ENCODE measurements around the gene SUN5. TPM values are rescaled to one million over a fixed set of nuclear protein-coding genes. Genes with fewer than 3 reads are reported as not detected.

SUN5 gene
- total RNA-seq, 2 experiments from 2014 or later: not detected

DNA sequence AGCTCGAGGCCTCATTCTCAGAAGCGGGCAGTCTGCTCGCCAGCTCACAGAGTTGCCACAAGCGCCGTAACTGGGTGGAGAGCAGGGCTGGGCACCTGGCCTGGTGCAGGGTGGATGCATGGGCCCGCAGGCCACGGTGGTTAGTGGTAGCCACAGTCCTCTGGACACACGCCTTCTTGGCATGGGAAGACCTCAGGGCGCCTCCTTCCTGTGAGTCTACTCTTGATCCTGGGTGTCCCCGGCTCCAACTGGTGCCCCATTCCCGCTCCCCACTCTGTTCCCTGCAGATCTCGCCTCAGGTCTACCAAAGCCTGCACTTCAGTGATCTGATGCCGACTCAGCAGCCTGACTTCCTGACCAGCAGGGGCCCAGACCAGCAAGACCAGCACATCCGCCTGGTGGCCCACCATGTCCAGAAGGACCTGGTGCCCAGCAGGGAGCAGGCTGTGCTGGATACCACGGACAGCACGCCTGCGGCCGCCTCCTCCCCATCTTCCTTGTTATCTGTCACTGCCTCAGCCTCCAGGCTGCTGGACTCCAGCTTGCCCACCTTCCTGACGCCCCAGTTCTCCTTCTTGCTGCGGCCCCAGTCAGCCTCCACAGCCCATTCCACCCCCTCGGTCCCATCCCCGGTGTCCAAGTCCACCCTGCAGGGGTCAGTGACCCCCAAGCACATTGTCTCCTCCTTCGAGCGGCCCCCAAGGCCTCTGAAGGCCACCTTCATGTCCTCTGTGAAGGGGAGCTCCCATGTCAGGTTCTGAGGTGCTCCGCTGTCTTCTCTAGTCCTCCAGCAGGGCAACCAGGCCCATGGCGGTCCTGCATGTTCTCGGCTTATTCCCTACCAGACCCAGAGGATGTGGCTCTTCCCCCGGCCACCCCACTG is 43.1 kb downstream of the SUN5 start:
- TF ChIP-seq, protein P1, sequence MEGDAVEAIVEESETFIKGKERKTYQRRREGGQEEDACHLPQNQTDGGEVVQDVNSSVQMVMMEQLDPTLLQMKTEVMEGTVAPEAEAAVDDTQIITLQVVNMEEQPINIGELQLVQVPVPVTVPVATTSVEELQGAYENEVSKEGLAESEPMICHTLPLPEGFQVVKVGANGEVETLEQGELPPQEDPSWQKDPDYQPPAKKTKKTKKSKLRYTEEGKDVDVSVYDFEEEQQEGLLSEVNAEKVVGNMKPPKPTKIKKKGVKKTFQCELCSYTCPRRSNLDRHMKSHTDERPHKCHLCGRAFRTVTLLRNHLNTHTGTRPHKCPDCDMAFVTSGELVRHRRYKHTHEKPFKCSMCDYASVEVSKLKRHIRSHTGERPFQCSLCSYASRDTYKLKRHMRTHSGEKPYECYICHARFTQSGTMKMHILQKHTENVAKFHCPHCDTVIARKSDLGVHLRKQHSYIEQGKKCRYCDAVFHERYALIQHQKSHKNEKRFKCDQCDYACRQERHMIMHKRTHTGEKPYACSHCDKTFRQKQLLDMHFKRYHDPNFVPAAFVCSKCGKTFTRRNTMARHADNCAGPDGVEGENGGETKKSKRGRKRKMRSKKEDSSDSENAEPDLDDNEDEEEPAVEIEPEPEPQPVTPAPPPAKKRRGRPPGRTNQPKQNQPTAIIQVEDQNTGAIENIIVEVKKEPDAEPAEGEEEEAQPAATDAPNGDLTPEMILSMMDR (IDR thresholded peaks at IDR 0.05): no peak
- intact Hi-C loops (cut with DNase I, micrococcal nuclease): no loop called here
- peaks cover 15 to 18% of the 10 kb centered on the region in 2 experiments for H3K9me3 ChIP-seq (ENCODE audit: control insufficient read depth in 1 of 2, insufficient read depth in 1 of 2, low read length in 2 of 2)
- Mint-ChIP-seq H3K27ac (no peak overlapping the region), H3K36me3 (ENCODE audit: low read depth) (peaks cover 16% of the 10 kb centered on the region), H3K4me1 (ENCODE audit: low read depth) (peaks cover 55% of the 10 kb centered on the region), H3K27me3 (no peaks in the 10 kb centered on the region), H3K4me3 (no peak overlapping the region), H3K9me3 (peaks cover 3% of the 10 kb centered on the region)
- peaks cover 46% of the 10 kb centered on the region for H3K4me1 ChIP-seq (ENCODE audit: insufficient read depth, low read length)
- H3K36me3 ChIP-seq (ENCODE audit: insufficient read depth, low read length): no peaks in the 10 kb centered on the region
- no peaks in the 10 kb centered on the region for H3K27me3 ChIP-seq (ENCODE audit: control insufficient read depth in 1 of 2, insufficient read depth in 2 of 2, low read length in 2 of 2)
- H3K4me3 ChIP-seq (ENCODE audit: low read length): no peak overlapping the region
- ChIA-PET POLR2A (interaction anchor here (1.7 to 1.8 kb wide), 2 partner anchors 11 kb away, joined by 4 read pairs; no protein-coding TSS in a partner anchor), CTCF (no interaction called here)
- DNase-seq (no peak), ATAC-seq (ENCODE audit: poor library complexity) (no peak)
- no peak overlapping the region for H3K27ac ChIP-seq (ENCODE audit: low read depth in 1 of 2, low read length in 2 of 2)

DNA sequence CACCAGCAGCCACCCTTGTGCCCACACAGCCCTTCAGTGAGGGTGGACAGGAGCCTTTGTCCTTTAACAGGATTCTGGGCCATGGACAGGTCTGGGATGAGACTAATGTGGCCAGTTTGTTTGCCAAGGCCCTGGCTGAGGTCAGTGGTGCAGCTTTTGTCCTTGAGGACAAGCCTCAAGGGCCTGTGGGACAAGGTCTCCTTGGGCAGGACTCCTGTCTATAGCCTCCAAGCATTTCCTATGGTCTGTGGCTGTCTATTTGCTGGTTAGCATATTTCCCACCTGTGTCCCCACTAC is 44.1 kb downstream of the SUN5 start:
- POLR2A ChIA-PET: interaction anchor here (1.7 kb wide), 1 partner anchor 10 kb away, joined by 4 read pairs; no protein-coding TSS in a partner anchor
- CTCF ChIA-PET: no interaction called here
- DNase-seq: no peak

DNA sequence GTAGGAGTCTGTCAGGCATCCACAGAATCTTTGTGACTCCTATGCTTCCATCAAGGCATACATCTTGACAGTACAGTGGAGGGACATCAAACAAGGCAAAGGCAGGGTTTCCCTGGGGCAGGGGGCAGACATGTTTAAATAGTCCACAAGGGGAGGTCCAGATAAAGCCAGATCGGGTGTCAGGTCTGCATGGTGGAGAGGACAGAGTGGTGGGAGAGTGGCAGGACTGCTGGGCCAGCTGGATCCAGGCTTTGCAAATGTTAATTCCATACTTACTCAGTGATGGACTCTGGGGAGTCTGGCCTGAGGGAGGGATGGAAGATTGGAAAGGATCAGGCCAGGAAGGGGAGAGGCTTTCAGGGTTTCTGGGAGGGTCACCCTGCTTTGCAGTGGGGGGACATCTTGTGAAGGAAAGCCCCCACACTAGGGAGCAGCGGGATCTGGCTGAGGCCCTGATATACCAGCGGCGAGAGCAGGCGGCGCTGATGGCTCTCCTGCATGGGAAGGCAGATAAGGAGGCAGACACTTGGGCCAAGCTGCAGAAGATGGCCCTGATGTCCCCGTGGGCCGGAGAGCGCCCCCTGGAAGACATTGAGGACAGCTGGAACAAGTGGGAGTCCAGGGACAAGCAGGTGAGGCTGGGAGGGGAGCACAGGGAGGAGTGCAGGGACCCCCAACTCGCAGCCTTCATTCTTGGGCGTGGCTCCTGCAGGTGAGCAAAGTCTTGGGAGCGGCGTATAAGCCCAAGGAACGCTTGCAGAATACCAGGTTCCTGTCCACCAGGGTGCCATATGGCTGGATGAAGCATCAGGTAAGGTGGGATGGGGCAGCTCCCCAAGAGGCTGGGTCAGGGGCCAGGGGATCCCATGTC is 44.6 kb downstream of the SUN5 start:
- Histone ChIP-seq H3K4me3 (ENCODE audit: low read length) (no peak overlapping the region), H3K9me3 (ENCODE audit: control insufficient read depth in 1 of 2, insufficient read depth in 1 of 2, low read length in 2 of 2) (peaks cover 15 to 24% of the 10 kb centered on the region in 2 experiments), H3K36me3 (ENCODE audit: insufficient read depth, low read length) (no peaks in the 10 kb centered on the region), H3K27me3 (ENCODE audit: control insufficient read depth in 1 of 2, insufficient read depth in 2 of 2, low read length in 2 of 2) (no peaks in the 10 kb centered on the region), H3K4me1 (ENCODE audit: insufficient read depth, low read length) (peaks cover 31% of the 10 kb centered on the region), H3K27ac (ENCODE audit: low read depth in 1 of 2, low read length in 2 of 2) (no peak overlapping the region)
- H3K4me1 Mint-ChIP-seq (ENCODE audit: low read depth): peaks cover 40% of the 10 kb centered on the region
- peaks cover 18% of the 10 kb centered on the region for H3K36me3 Mint-ChIP-seq (ENCODE audit: low read depth)
- H3K9me3 Mint-ChIP-seq: peaks cover 3% of the 10 kb centered on the region
- intact Hi-C loops (cut with DNase I, micrococcal nuclease): no loop called here
- no peak overlapping the region for H3K27ac Mint-ChIP-seq
- ATAC-seq (ENCODE audit: poor library complexity) (no peak), DNase-seq (no peak)
- ChIA-PET CTCF (no interaction called here), POLR2A (interaction anchor here (1.7 kb wide), 1 partner anchor 9 kb away, joined by 4 read pairs; no protein-coding TSS in a partner anchor)
- no peak overlapping the region for H3K4me3 Mint-ChIP-seq
- H3K27me3 Mint-ChIP-seq: no peaks in the 10 kb centered on the region
- TF ChIP-seq, protein P1 (IDR thresholded peaks at IDR 0.05): no peak

More for the DNA sequence above, 44.1 kb downstream of the SUN5 start:
- H3K27me3 Mint-ChIP-seq: no peaks in the 10 kb centered on the region
- H3K27ac Mint-ChIP-seq: no peak overlapping the region
- Histone ChIP-seq H3K36me3 (ENCODE audit: insufficient read depth, low read length) (no peaks in the 10 kb centered on the region), H3K4me3 (ENCODE audit: low read length) (no peak overlapping the region), H3K27me3 (ENCODE audit: control insufficient read depth in 1 of 2, insufficient read depth in 2 of 2, low read length in 2 of 2) (no peaks in the 10 kb centered on the region), H3K27ac (ENCODE audit: low read depth in 1 of 2, low read length in 2 of 2) (no peak overlapping the region), H3K4me1 (ENCODE audit: insufficient read depth, low read length) (peaks cover 37% of the 10 kb centered on the region), H3K9me3 (ENCODE audit: control insufficient read depth in 1 of 2, insufficient read depth in 1 of 2, low read length in 2 of 2) (peaks cover 15 to 23% of the 10 kb centered on the region in 2 experiments)
- intact Hi-C loops (cut with DNase I, micrococcal nuclease): no loop called here
- H3K4me1 Mint-ChIP-seq (ENCODE audit: low read depth): peaks cover 46% of the 10 kb centered on the region
- ATAC-seq (ENCODE audit: poor library complexity): no peak
- TF ChIP-seq, protein P1 (IDR thresholded peaks at IDR 0.05): no peak
- no peak overlapping the region for H3K4me3 Mint-ChIP-seq
- peaks cover 16% of the 10 kb centered on the region for H3K36me3 Mint-ChIP-seq (ENCODE audit: low read depth)
- peaks cover 3% of the 10 kb centered on the region for H3K9me3 Mint-ChIP-seq

Measured in CD4-positive, alpha-beta T cell (primary cell).